ENCODE data around the gene ZMIZ1. TPM values are rescaled to one million over a fixed set of nuclear protein-coding genes. Genes with fewer than 3 reads are reported as not detected.
A peak's percentile ranks its signal among the peaks of the same experiment; 100 is the strongest.

ZMIZ1 gene
- total RNA-seq, 1 donor from 2014 or later = 46.2 TPM

DNA sequence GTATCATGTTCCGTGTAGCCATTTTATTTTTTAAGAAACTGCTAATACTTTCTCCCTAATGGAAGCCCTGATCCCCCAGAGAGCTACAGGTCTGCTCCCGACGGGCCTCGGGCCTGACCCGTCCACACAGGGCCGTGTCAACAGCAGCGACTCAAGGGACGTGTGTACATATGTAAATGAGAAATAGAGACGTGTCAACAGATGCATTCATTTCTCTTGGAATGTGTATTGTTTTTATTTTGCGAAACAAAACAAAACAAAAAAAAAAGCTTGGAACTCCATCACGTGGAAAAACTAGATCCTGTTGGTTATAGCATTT is 246.8 kb downstream of the ZMIZ1 start:
- Mint-ChIP-seq H3K9me3 (ENCODE audit: low read depth) (no peaks in the 10 kb centered on the region), H3K4me3 (ENCODE audit: unreplicated experiment) (no peak overlapping the region), H3K27me3 (ENCODE audit: low read depth) (no peaks in the 10 kb centered on the region), H3K27ac (ENCODE audit: unreplicated experiment) (no peak overlapping the region), H3K36me3 (ENCODE audit: low read depth) (peaks cover 20% of the 10 kb centered on the region), H3K4me1 (ENCODE audit: low read depth) (peaks cover 22% of the 10 kb centered on the region)
- no peak for DNase-seq (ENCODE audit: low spot score)
- TF ChIP-seq, protein P1, sequence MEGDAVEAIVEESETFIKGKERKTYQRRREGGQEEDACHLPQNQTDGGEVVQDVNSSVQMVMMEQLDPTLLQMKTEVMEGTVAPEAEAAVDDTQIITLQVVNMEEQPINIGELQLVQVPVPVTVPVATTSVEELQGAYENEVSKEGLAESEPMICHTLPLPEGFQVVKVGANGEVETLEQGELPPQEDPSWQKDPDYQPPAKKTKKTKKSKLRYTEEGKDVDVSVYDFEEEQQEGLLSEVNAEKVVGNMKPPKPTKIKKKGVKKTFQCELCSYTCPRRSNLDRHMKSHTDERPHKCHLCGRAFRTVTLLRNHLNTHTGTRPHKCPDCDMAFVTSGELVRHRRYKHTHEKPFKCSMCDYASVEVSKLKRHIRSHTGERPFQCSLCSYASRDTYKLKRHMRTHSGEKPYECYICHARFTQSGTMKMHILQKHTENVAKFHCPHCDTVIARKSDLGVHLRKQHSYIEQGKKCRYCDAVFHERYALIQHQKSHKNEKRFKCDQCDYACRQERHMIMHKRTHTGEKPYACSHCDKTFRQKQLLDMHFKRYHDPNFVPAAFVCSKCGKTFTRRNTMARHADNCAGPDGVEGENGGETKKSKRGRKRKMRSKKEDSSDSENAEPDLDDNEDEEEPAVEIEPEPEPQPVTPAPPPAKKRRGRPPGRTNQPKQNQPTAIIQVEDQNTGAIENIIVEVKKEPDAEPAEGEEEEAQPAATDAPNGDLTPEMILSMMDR (IDR thresholded peaks at IDR 0.05) = no peak

DNA sequence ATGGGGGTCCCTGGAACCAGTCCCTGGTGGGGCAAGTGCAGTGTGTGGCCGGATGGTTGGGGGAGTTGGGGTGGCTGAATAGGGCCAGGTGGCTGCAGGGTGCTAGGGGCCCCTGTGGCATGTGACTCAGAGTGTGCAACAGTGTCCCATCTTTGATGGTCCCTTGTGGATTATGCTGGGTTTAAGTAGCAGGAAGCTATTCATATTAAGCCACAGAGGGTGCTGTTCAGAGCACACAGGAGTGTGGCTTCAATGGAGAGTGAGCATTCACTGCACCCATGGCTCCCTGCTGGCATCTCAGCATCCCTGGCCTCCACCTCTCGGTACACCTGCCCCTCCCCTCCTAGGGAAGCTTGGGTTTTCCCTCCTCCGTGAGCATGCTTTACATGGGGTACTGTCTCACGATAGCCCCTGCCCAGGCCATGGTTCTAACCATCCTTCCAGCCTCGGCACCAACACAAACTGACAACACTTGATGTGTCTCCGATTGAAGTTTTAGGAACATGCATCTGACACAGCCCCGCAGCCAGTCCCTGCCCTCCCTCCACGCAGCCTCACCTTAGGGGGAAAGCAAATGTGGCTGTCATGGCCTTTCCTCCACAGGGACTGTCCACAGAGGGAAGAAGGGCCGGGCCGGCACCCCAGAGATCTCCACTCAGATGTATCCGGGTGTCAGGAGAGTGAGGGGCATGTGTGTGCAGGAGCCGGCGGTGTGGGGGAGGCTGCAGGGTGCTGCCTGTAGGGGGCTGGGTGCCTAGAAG is 248.1 kb downstream of the ZMIZ1 start:
- peaks cover 26% of the 10 kb centered on the region for H3K4me1 Mint-ChIP-seq (ENCODE audit: low read depth)

DNA sequence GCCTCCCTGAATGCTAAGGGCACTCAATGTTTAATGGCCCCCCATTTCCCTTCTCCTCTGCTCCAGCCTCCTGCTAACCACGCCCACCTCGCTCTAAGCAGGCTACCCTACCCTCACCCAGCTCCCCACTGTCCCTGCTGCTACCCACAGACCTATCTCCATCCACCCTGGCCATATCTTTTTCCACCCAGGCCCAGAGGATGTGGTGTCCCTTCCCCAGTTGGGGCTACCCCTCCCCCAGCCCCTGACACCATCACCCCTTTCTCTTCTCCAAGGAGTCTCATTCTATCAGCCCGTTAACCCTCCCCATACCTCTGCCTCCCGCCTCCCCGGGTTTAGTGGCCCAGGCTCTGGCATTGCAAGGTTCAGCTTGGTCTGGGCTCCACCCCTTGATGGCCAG is 249.6 kb downstream of the ZMIZ1 start:
- Mint-ChIP-seq H3K4me3 (ENCODE audit: unreplicated experiment) (no peak overlapping the region), H3K36me3 (ENCODE audit: low read depth) (peaks cover 9% of the 10 kb centered on the region), H3K9me3 (ENCODE audit: low read depth) (no peaks in the 10 kb centered on the region), H3K27ac (ENCODE audit: unreplicated experiment) (no peak overlapping the region), H3K27me3 (ENCODE audit: low read depth) (no peaks in the 10 kb centered on the region), H3K4me1 (ENCODE audit: low read depth) (peaks cover 36% of the 10 kb centered on the region)
- DNase-seq (ENCODE audit: low spot score) = peak; percentile 66
- TF ChIP-seq, protein P1 (IDR thresholded peaks at IDR 0.05) = no peak

More for the DNA sequence above, 248.1 kb downstream of the ZMIZ1 start:
- Mint-ChIP-seq H3K4me3 (ENCODE audit: unreplicated experiment) (no peak overlapping the region), H3K36me3 (ENCODE audit: low read depth) (peaks cover 17% of the 10 kb centered on the region), H3K27ac (ENCODE audit: unreplicated experiment) (peak overlapping the region; percentile 51), H3K27me3 (ENCODE audit: low read depth) (no peaks in the 10 kb centered on the region), H3K9me3 (ENCODE audit: low read depth) (no peaks in the 10 kb centered on the region)
- DNase-seq (ENCODE audit: low spot score) = peak; percentile 72
- TF ChIP-seq, protein P1 (IDR thresholded peaks at IDR 0.05) = no peak

DNA sequence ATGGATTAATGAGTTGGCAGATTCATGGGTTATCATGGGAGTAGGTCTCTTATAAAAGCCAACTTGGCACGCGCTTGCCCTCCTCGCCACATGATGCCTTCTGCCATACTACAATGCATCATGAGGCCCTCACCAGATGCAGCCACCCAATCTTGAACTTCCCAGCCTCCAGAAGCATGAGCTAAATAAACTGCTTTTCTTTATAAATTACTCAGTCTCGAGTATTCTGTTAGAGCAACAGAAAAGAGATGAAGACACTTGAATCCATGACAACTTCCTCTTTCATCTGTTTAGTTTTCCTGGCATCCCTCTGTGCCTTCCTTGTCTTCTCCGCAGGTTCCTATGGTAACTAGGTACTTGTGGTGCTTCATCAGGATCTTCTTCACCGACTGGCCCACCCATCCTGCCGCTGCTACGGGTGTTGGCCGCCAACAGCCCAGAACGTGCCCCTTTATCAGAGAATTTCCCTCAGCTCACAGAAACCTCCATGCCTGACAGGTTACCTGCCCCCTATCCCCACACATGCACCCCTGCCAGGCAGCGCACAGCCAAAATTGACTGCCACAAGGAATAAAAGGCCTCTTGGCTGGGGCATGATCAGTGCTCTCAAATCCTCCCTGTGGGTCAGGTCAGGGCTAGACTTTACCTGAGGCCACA is 250.5 kb downstream of the ZMIZ1 start:
- no peak overlapping the region for H3K27ac Mint-ChIP-seq (ENCODE audit: unreplicated experiment)
- peak; percentile 41 for DNase-seq (ENCODE audit: low spot score)
- H3K36me3 Mint-ChIP-seq (ENCODE audit: low read depth) = peaks cover 4% of the 10 kb centered on the region
- H3K4me3 Mint-ChIP-seq (ENCODE audit: unreplicated experiment) = no peak overlapping the region
- H3K27me3 Mint-ChIP-seq (ENCODE audit: low read depth) = no peaks in the 10 kb centered on the region
- TF ChIP-seq, protein P1 (IDR thresholded peaks at IDR 0.05) = no peak
- H3K9me3 Mint-ChIP-seq (ENCODE audit: low read depth) = no peaks in the 10 kb centered on the region
- H3K4me1 Mint-ChIP-seq (ENCODE audit: low read depth) = peaks cover 38% of the 10 kb centered on the region

DNA sequence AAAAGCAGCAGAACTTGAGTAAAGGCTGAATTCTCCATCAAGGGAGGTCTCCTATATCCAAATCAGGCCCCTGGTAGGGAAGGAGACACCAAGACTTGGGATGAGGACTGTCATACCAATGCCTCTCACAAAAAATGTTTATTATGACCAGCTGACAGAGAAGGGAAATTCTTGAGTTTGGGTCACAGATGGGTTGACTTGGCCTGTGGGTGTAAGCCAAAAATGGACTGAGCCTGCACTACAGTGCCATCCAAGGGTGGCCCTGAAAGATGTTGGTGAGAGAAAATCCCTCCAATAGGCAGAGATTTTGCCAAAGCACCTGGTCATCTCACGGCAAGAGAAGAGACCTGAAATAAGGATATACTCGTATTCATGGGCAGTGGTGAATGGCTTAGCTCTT is 251.6 kb downstream of the ZMIZ1 start:
- H3K4me1 Mint-ChIP-seq (ENCODE audit: low read depth) = peaks cover 38% of the 10 kb centered on the region
- no peaks in the 10 kb centered on the region for H3K9me3 Mint-ChIP-seq (ENCODE audit: low read depth)
- no peak overlapping the region for H3K4me3 Mint-ChIP-seq (ENCODE audit: unreplicated experiment)
- TF ChIP-seq, protein P1 (IDR thresholded peaks at IDR 0.05) = no peak
- no peak for DNase-seq (ENCODE audit: low spot score)
- no peaks in the 10 kb centered on the region for H3K27me3 Mint-ChIP-seq (ENCODE audit: low read depth)
- H3K36me3 Mint-ChIP-seq (ENCODE audit: low read depth) = peaks cover 3% of the 10 kb centered on the region
- no peak overlapping the region for H3K27ac Mint-ChIP-seq (ENCODE audit: unreplicated experiment)
